ENCODE measurements around the gene XPO6.

DNA sequence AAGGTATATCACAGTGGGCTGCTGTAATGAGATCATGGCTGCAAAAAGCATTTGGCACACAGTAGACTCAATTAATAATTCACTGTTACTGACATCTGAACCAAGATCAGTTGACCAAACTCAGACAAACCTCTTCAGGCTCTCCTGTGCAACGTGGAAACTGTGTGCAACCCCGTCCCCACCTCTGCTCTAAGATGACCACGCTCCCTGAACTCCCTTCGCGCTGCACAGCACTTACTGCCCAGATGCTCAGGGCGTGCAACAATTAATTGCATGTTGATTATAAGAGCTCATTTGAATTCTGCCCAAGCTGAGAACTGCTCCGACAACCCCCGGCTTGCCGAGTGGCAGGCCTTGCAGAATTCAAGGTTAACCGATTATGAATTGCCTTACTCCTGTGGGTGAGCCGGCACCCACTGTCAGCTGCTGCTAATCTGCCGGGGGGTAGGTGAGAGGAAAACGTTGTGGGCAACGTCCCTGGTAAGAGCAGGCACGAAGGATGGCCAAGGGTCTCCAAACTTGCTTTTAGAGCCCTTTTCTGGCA lies 147.0 kb downstream of the XPO6 start:
- TF ChIP-seq SP1 (IDR thresholded peaks at IDR 0.05) (no peak), BHLHE40 (IDR thresholded peaks at IDR 0.05; ENCODE audit: borderline replicate concordance) (no peak), ZNF384 (IDR thresholded peaks at IDR 0.05) (no peak), FOXA1 (IDR thresholded peaks at IDR 0.05) (no peak), SUZ12 (IDR thresholded peaks at IDR 0.05) (no peak), ELF4 (IDR thresholded peaks at IDR 0.05) (no peak), FOXM1 (IDR thresholded peaks at IDR 0.05; ENCODE audit: borderline replicate concordance) (no peak), HDGF (IDR thresholded peaks at IDR 0.05; ENCODE audit: borderline replicate concordance) (no peak), FOXK2 (IDR thresholded peaks at IDR 0.05) (no peak), TARDBP (IDR thresholded peaks at IDR 0.05) (no peak), ARNT (IDR thresholded peaks at IDR 0.05) (no peak)
- TF ChIP-seq, protein P1, sequence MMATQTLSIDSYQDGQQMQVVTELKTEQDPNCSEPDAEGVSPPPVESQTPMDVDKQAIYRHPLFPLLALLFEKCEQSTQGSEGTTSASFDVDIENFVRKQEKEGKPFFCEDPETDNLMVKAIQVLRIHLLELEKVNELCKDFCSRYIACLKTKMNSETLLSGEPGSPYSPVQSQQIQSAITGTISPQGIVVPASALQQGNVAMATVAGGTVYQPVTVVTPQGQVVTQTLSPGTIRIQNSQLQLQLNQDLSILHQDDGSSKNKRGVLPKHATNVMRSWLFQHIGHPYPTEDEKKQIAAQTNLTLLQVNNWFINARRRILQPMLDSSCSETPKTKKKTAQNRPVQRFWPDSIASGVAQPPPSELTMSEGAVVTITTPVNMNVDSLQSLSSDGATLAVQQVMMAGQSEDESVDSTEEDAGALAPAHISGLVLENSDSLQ (IDR thresholded peaks at IDR 0.05): no peak

Measured in HEK293T (cell line).